Calu3 (cell line): ENCODE results near the gene ATP2A1. TPM values are rescaled to one million over a fixed set of nuclear protein-coding genes. Genes with fewer than 3 reads are reported as not detected.

Experiments used
- BruUV-seq: library from RNA; stranded (reverse); fragments of 400-500 nt; replicated peaks from 2 replicates; lab custom pipeline; 2021; lab: Mats Ljungman, UMichigan
- CTCF ChIA-PET: fragments of 300-600 bp; sonication (Branson Sonifier 250); formaldehyde crosslinking; loops from one replicate; lab custom pipeline; 2022; ENCODE audit warnings: antibody characterized with exemption; lab: Charles Lee
- DNase-seq: peaks from one replicate; pipeline ENCODE4 v3.0.0; 2022
- H3K27ac Mint-ChIP-seq: one replicate; pipeline ENCODE4 v1.8.0; 2022; ENCODE audit warnings: mixed read lengths; ENCODE audit not compliant: unreplicated experiment
- H3K27me3 Mint-ChIP-seq: one replicate; pipeline ENCODE4 v1.8.0; 2022; ENCODE audit warnings: mixed read lengths; ENCODE audit not compliant: unreplicated experiment
- H3K36me3 Mint-ChIP-seq: one replicate; pipeline ENCODE4 v1.8.0; 2022; ENCODE audit warnings: mild to moderate bottlenecking, moderate library complexity, mixed read lengths; ENCODE audit not compliant: insufficient read depth, unreplicated experiment
- H3K4me1 Mint-ChIP-seq: one replicate; pipeline ENCODE4 v1.8.0; 2022; ENCODE audit warnings: mild to moderate bottlenecking, low read depth, mixed read lengths; ENCODE audit not compliant: unreplicated experiment
- H3K4me3 Mint-ChIP-seq: one replicate; pipeline ENCODE4 v1.8.0; 2022; ENCODE audit warnings: mild to moderate bottlenecking, low read depth, moderate library complexity, mixed read lengths; ENCODE audit not compliant: unreplicated experiment
- H3K9me3 Mint-ChIP-seq: one replicate; pipeline ENCODE4 v1.8.0; 2022; ENCODE audit warnings: low read depth, mixed read lengths; ENCODE audit not compliant: unreplicated experiment
- intact Hi-C: fragments of 100-400 bp; cut with micrococcal nuclease; formaldehyde crosslinking; loops from one replicate; pipeline ENCODE4 v1.10.0; 2022; ENCODE audit not compliant: unreplicated experiment
- total RNA-seq: library from RNA; stranded (reverse); gene quantifications from 2 replicates; pipeline ENCODE4 v1.2.3, GENCODE V29; 2022
- TF ChIP-seq, protein P1 (sequence below): fragments of 200-600 bp; IDR thresholded peaks from one replicate; pipeline ENCODE4 v1.8.0; 2022; ENCODE audit warnings: antibody characterized with exemption; ENCODE audit not compliant: unreplicated experiment

ATP2A1 gene
- total RNA-seq, 1 experiment from 2014 or later = 5.7 TPM

DNA sequence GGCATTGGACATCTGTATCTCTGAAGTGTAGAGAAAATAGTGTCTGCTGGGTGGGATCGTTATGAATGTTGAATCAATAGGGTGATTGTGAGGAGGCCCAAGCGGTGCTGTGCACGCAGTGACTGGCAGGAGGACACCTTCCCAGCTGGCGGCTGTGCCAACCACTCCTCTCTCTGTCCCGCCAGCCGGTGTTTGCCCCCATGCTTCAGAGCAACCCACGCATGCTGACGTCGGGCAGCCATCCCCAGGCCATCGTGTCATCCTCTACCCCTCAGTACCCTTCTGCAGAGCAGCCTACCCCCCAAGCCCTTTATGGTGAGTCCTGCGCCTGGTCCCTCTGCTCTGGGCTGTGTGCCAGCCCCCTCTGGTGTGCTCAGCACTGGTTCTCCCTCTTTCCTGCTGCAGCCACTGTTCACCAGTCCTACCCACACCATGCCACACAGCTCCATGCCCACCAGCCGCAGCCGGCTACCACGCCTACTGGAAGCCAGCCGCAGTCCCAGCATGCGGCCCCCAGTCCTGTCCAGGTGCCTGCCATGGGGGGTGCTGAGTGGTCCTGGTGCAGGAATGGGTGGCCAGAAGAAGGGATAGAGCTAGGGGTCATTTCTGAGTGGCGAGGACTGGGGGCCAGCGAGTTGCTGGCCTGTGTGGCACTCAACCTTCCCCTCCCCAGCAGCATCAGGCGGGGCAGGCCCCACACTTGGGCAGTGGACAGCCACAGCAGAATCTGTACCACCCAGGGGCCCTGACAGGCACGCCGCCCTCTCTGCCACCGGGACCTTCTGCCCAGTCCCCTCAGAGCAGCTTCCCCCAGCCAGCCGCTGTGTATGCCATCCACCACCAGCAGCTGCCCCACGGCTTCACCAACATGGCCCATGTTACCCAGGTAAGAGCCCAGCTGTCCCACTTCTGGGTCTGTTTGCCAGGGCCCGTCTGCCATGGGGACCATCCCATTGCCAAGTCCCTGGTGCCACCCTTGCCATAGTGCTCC, 43.1 kb upstream of the ATP2A1 start:
- CTCF ChIA-PET = interaction anchor here (0.5 kb wide), 1 partner anchor 46 kb away, joined by 3 read pairs; no protein-coding TSS in a partner anchor
- peaks cover 95% of the 10 kb centered on the region for H3K36me3 Mint-ChIP-seq

DNA sequence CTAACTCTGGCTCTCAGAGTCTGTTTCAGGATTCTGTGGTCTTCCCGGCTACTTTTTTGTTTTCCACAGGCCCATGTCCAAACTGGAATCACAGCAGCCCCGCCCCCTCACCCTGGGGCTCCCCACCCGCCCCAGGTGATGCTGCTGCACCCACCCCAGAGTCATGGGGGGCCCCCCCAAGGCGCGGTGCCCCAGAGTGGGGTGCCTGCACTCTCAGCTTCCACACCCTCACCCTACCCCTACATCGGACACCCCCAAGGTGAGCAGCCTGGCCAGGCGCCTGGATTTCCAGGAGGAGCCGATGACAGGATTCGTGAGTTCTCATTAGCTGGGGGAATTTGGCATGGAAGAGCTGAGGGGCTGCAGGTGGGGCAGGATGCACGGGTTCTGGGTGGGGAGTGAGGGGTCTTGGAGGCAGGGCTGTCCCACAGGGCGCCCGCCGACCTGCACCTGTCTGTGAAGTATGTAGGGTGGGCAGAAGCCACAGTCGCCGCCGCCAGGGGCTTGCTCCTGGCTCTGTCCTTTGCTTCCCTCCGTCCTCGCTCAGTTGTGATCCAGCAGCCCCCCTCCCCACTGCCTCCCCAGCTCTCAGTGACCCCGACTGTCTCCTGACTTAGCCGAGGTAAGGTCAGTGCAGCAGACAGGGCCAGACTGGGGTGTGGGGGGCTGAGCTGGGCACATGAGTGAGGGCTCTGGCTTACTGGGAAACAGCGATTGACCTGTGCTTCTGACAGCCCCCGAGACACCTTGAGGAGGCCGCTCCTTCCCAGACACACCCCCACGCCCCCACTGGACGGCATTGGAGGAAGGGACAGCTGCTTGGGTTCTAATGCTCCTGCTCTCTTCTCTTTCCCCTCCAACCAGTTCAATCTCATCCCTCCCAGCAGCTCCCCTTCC, 42.2 kb upstream of the ATP2A1 start:
- Mint-ChIP-seq H3K27ac (no peak overlapping the region), H3K4me3 (no peak overlapping the region), H3K4me1 (peaks cover 20% of the 10 kb centered on the region), H3K27me3 (no peaks in the 10 kb centered on the region), H3K36me3 (peaks cover 93% of the 10 kb centered on the region), H3K9me3 (no peaks in the 10 kb centered on the region)
- BruUV-seq = no TSS peak
- TF ChIP-seq, protein P1, sequence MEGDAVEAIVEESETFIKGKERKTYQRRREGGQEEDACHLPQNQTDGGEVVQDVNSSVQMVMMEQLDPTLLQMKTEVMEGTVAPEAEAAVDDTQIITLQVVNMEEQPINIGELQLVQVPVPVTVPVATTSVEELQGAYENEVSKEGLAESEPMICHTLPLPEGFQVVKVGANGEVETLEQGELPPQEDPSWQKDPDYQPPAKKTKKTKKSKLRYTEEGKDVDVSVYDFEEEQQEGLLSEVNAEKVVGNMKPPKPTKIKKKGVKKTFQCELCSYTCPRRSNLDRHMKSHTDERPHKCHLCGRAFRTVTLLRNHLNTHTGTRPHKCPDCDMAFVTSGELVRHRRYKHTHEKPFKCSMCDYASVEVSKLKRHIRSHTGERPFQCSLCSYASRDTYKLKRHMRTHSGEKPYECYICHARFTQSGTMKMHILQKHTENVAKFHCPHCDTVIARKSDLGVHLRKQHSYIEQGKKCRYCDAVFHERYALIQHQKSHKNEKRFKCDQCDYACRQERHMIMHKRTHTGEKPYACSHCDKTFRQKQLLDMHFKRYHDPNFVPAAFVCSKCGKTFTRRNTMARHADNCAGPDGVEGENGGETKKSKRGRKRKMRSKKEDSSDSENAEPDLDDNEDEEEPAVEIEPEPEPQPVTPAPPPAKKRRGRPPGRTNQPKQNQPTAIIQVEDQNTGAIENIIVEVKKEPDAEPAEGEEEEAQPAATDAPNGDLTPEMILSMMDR = no peak
- DNase-seq = no peak
- CTCF ChIA-PET = interaction anchor here (0.6 kb wide), 2 partner anchors 12 to 1252 kb away, joined by 3 to 4 read pairs; no protein-coding TSS in a partner anchor
- intact Hi-C loops = no loop called here

More for the DNA sequence above, 43.1 kb upstream of the ATP2A1 start:
- H3K4me3 Mint-ChIP-seq = peak overlapping the region; percentile 10
- no TSS peak for BruUV-seq
- no peaks in the 10 kb centered on the region for H3K9me3 Mint-ChIP-seq
- H3K4me1 Mint-ChIP-seq = peaks cover 20% of the 10 kb centered on the region
- no peak for DNase-seq
- intact Hi-C loops = no loop called here
- peak overlapping the region; percentile 21 for H3K27ac Mint-ChIP-seq
- TF ChIP-seq, protein P1 = no peak
- no peaks in the 10 kb centered on the region for H3K27me3 Mint-ChIP-seq

DNA sequence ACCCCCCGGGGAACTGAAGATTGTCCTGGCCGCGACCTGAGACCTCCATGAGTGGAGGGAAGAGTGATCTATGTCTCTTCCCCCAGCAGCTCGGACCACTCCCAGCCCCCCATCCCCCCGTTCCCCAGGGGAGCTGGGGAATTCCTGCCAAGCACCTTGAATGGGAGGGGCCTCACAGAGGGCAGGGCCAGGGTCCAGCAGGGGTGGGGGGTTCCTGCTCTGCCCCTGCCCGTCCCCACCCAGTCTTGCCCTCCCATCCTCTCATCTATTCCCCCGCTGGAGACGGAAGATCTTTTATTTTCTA, 41.6 kb upstream of the ATP2A1 start:
- TSS peak; percentile 12 for BruUV-seq
- intact Hi-C loops = no loop called here
- CTCF ChIA-PET = interaction anchor here (0.6 kb wide), 1 partner anchor 17 kb away, joined by 5 read pairs; no protein-coding TSS in a partner anchor
- no peak overlapping the region for H3K4me3 Mint-ChIP-seq
- peaks cover 95% of the 10 kb centered on the region for H3K36me3 Mint-ChIP-seq
- no peaks in the 10 kb centered on the region for H3K9me3 Mint-ChIP-seq
- H3K4me1 Mint-ChIP-seq = peaks cover 20% of the 10 kb centered on the region
- DNase-seq = no peak
- H3K27me3 Mint-ChIP-seq = no peaks in the 10 kb centered on the region
- TF ChIP-seq, protein P1 = no peak
- H3K27ac Mint-ChIP-seq = no peak overlapping the region
